HG02870 (cell line): ENCODE measurements around the gene SND1.

Experiments used
- ATAC-seq: cut with Tn5 transposase; IDR thresholded peaks from one replicate; pipeline ENCODE4 v1.9.1; 2021; ENCODE audit warnings: mild to moderate bottlenecking, moderate library complexity; ENCODE audit not compliant: unreplicated experiment

The SND1 gene

GRCh38 chr7:128078309-128078708, 426.3 kb downstream of the SND1 start:
- no peak for ATAC-seq

GRCh38 chr7:128080169-128080568, 428.2 kb downstream of the SND1 start:
- ATAC-seq, result no peak

- ATAC-seq, result no peak
These were observed 429.4 kb downstream of the SND1 start for GRCh38 chr7:128081351-128081750.

GRCh38 chr7:128081808-128082207, 429.8 kb downstream of the SND1 start:
- no peak for ATAC-seq

- ATAC-seq, result no peak
These were observed 430.4 kb downstream of the SND1 start for GRCh38 chr7:128082431-128082830.

- ATAC-seq, result no peak
These were observed 433.1 kb downstream of the SND1 start for GRCh38 chr7:128084896-128085608.

- no peak for ATAC-seq
These were observed 438.5 kb downstream of the SND1 start for GRCh38 chr7:128090492-128090891.

GRCh38 chr7:128091106-128091505, 439.1 kb downstream of the SND1 start:
- ATAC-seq, result no peak

GRCh38 chr7:128092221-128092620, 440.2 kb downstream of the SND1 start:
- no peak for ATAC-seq

GRCh38 chr7:128093614-128094570, 441.9 kb downstream of the SND1 start:
- ATAC-seq, result no peak

GRCh38 chr7:128094686-128095085, 442.7 kb downstream of the SND1 start:
- no peak for ATAC-seq

- no peak for ATAC-seq
These were observed 445.3 kb downstream of the SND1 start for GRCh38 chr7:128097211-128097731.

- ATAC-seq, result no peak
These were observed 446.6 kb downstream of the SND1 start for GRCh38 chr7:128098629-128099028.

GRCh38 chr7:128099204-128099671, 447.2 kb downstream of the SND1 start:
- no peak for ATAC-seq

- ATAC-seq, result no peak
These were observed 448.4 kb downstream of the SND1 start for GRCh38 chr7:128100225-128100948.

- ATAC-seq, result no peak
These were observed 449.1 kb downstream of the SND1 start for GRCh38 chr7:128100949-128101713.

- ATAC-seq, result no peak
These were observed 450.7 kb downstream of the SND1 start for GRCh38 chr7:128102490-128103291.

GRCh38 chr7:128103498-128104107, 451.6 kb downstream of the SND1 start:
- ATAC-seq, result peak; percentile 27
